SJSA1 (cell line): Measurements from ENCODE around the gene CCDC80. TPM values are rescaled to one million over a fixed set of nuclear protein-coding genes. Genes with fewer than 3 reads are reported as not detected.
"Not testable (repeated sequence)": the region's sequence is repeated elsewhere in the genome, so short reads cannot be mapped to it uniquely, and the experiment has no call there.

Experiments
- DNase-seq, 2 experiments: peaks; one replicate each; pipeline ENCODE4 v3.0.0-alpha.2; 2015 to 2020; ENCODE audit warnings: low spot score in 2 of 2, low read depth in 1 of 2
- H3K27ac ChIP-seq: fragments of 250-450 bp; sonication (Bioruptor Pico); 2 replicates; pipeline ENCODE4 v1.5.1; 2020; ENCODE audit warnings: mild to moderate bottlenecking, moderate library complexity
- H3K27me3 ChIP-seq: fragments of 250-450 bp; sonication (Bioruptor Pico); replicated peaks from 2 replicates; pipeline ENCODE4 v1.5.1; 2020; ENCODE audit warnings: mild to moderate bottlenecking, moderate library complexity
- H3K36me3 ChIP-seq: fragments of 250-450 bp; sonication (Bioruptor Pico); 2 replicates; pipeline ENCODE4 v1.5.1; 2020; ENCODE audit warnings: mild to moderate bottlenecking
- H3K4me1 ChIP-seq: fragments of 250-450 bp; sonication (Bioruptor Pico); replicated peaks from 2 replicates; pipeline ENCODE4 v1.6.1; 2021; ENCODE audit warnings: mild to moderate bottlenecking
- H3K4me3 ChIP-seq: fragments of 250-450 bp; sonication (Bioruptor Pico); 2 replicates; pipeline ENCODE4 v1.5.1; 2020; ENCODE audit warnings: mild to moderate bottlenecking
- H3K9me3 ChIP-seq: fragments of 250-450 bp; sonication (Bioruptor Pico); replicated peaks from 2 replicates; pipeline ENCODE4 v1.5.1; 2020; ENCODE audit warnings: mild to moderate bottlenecking
- total RNA-seq: library from RNA; depleted of rRNA; stranded (reverse); fragments of >200 nt; shearing (Covaris generic); gene quantifications from 2 replicates; pipeline ENCODE4 v1.2.3, GENCODE V29; 2014

The CCDC80 gene
- total RNA-seq, 1 experiment from 2014 or later = 74.8 TPM

DNA sequence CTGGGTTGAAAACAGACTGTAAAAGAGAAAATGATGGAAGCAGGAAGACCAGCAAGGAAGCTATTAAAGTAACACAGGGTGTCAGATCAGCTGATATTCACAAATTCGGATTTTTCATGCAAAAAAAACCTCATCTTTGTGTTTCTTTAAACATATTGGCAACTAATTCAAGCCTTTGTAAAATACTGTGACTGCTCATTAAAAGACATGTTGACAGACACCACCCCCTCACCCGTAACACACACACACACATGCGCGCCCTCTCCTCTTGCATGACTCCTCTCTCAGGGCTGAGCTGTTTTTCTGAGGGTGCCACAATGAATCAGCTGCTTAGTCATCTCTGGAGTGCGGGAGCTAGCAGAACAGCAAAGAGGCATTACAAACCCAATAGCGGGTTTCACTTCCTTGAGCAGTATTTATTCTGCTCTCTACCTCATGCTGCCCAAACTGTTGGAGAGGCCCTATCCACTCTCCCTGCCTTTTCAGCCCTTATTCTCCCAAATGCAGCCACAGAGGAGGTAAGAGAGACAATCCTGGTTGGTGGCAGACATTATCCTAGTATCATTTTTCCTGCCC is 35.8 kb upstream of the CCDC80 start:
- Histone ChIP-seq H3K36me3 (no peaks in the 10 kb centered on the region), H3K27ac (peak overlapping the region; percentile 62), H3K4me3 (no peak overlapping the region), H3K27me3 (no peaks in the 10 kb centered on the region), H3K4me1 (peaks cover 54% of the 10 kb centered on the region), H3K9me3 (no peaks in the 10 kb centered on the region)
- DNase-seq = peak; percentile 89

DNA sequence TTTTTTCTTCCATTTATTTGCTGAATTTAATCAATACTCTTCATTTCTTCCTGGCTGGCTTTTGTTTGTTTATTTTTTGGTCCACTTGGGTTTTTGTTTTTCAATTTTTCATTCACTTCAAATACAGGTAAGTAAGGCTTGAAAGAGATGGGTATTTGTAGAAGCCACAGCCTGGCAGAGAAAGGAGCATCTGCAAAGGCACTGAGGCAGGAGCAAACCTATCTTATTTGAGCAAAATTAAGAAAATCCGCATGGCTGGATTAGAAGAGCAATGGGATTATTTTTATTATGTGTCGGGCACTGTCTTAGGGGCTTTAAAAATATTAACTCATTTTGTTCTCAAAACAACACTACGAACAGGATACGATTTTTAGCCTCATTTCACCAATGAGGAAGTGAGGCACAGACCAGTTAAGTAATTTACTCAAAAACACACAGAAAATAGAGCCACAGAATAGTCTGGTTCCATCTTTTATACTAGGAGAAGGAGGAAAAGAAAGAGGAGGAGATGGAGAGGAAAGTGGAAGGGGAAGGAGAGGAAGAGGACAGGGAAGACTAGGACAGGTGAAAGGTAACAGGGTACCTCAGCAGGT is 35.1 kb upstream of the CCDC80 start:
- H3K36me3 ChIP-seq = no peaks in the 10 kb centered on the region
- peak overlapping the region; percentile 62 for H3K27ac ChIP-seq
- peaks cover 54% of the 10 kb centered on the region for H3K4me1 ChIP-seq
- no peaks in the 10 kb centered on the region for H3K9me3 ChIP-seq
- H3K4me3 ChIP-seq = no peak overlapping the region
- no peak for DNase-seq
- H3K27me3 ChIP-seq = no peaks in the 10 kb centered on the region

DNA sequence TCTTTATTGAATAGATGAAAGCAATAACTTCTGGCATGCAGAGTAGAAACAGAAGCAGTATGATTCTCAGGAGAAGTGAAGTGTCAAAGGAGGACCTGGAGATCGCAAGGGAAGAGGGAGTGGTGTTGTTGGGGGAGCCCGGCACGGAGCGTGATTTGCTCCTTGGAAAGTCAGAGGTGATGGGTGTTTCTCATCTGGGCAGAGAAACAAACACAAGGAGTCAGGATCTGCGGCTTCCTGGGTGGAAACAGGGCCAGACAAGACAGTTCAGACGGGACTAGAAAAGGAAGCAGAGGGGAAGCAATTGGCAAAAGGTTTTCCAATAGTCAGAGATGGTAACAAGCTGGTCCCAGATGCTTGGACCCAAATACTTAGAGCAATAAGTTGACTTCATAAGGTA is 34.4 kb upstream of the CCDC80 start:
- no peak overlapping the region for H3K27ac ChIP-seq
- no peaks in the 10 kb centered on the region for H3K27me3 ChIP-seq
- H3K4me1 ChIP-seq = peaks cover 60% of the 10 kb centered on the region
- no peaks in the 10 kb centered on the region for H3K36me3 ChIP-seq
- DNase-seq = no peak
- H3K4me3 ChIP-seq = no peak overlapping the region
- H3K9me3 ChIP-seq = no peaks in the 10 kb centered on the region

DNA sequence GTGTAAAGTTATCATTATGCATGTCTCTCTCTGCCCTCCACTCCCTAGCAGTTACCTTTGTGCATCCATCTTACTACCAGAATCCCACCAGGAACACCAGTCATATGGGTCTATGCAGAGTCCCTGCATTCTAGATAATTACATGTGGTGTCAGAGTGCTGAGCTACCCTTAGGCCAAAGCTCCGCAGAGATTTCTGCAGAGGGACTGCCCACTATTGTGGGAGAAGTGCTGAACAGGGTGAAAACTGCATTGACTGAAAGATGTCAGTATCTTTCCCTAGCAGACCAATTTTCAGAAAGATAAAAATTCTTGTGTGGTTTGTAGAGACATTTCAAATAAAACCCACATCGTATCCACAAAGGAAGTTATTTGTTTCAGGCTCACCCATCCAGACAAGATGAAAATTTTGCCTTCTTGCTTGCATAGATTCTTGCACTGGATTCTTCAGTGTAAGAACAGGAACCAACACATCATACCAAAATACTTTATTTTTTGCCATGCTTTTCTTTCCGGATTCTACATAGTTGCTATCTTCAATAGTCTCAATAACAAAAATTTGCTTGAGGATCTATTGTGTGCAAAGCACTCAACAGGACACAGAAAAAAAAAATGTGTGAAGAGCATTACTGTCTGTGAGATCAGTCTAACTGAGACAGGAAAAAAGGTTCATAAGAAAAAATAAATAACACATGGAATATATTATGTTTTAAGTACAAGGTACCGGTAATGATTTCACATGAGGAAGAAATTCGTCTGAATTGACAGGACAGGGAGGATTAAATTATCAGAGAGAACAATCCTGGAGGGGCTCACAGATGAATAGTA is 32.0 kb upstream of the CCDC80 start:
- H3K36me3 ChIP-seq = no peaks in the 10 kb centered on the region
- no peaks in the 10 kb centered on the region for H3K27me3 ChIP-seq
- no peaks in the 10 kb centered on the region for H3K9me3 ChIP-seq
- no peak overlapping the region for H3K4me3 ChIP-seq
- peaks cover 66% of the 10 kb centered on the region for H3K4me1 ChIP-seq
- DNase-seq = peak in 1 of 2 experiments; percentile 33
- H3K27ac ChIP-seq = peak overlapping the region; percentile 92

DNA sequence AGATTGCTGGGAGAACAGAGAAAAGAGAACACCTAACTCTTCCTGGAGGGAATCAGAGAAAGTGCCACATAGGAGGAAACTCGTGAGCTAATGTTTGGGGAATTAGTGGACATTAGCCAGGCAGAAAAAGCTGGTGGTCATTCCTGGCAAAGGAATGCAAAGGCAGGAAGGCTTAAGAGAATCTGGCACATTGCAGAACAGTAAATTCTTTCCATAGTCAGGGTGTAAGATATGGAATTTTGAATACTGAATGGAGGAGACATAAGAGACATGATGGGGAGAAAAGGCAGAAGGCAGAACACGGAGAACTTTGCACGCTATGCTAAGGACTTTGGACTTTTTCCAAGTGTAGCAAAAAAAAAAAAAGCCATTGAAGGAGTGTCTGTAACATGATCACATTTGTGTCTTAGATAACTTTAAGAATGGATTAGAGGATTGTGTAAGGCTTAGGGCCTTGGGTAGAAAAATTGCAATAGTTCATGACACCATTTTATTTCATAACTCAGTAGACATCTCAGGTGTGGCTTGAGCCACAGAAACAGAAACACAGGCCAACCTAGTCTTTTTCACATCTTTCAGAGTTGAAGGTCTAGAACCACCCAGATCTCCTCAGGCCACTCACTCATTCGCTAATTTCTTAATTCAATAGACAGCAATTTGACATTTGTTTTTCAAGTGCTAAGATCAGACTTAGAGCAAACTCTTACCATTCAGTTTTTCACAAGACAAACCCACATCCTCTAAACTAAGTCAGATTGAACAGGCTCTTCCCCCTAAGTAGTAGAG is 31.2 kb upstream of the CCDC80 start:
- DNase-seq = peak; percentile 65 to 88

DNA sequence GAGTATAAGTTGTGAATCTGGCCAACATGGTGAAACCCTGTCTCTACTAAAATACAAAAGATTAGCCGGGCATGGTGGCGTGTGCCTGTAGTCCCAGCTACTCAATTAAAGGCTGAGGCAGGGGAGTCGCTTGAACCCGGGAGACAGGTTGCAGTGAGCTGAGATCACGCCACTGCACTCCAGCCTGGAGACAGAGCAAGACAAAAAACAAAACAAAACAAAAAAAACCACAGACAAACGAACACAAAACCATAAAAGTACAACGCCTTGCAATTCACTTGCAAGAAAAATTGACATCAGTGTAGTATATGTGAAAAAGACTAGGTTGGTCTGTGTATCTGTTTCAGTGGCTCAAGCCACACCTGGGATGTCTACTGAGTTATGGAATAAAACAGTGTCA is 29.9 kb upstream of the CCDC80 start:
- Histone ChIP-seq H3K27ac (peak overlapping the region; percentile 92), H3K4me1 (peaks cover 45% of the 10 kb centered on the region), H3K4me3 (no peak overlapping the region), H3K27me3 (no peaks in the 10 kb centered on the region), H3K36me3 (no peaks in the 10 kb centered on the region), H3K9me3 (no peaks in the 10 kb centered on the region)
- DNase-seq = no peak

More for the DNA sequence above, 31.2 kb upstream of the CCDC80 start:
- Histone ChIP-seq H3K27ac (peak overlapping the region; percentile 92), H3K4me3 (no peak overlapping the region), H3K4me1 (peaks cover 58% of the 10 kb centered on the region), H3K36me3 (no peaks in the 10 kb centered on the region), H3K27me3 (no peaks in the 10 kb centered on the region), H3K9me3 (no peaks in the 10 kb centered on the region)

DNA sequence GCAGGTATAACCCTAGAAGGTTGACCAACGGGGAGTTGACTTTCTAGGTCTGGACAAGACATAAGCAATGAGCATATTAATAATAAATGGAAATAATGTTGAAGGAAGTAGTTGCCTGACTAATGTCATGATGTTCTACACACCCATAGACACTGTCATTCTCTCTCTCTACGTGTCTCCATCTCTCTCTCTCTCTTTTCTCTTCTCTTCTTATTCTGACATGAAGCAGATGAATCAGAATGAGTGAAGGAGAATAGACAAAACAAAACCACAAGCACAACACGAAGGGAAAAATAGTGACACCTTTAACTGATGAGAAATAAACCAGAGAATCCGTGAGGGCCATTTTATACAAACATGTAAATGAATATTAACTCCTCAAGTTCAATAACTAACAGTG is 26.7 kb upstream of the CCDC80 start:
- peaks cover 29% of the 10 kb centered on the region for H3K4me1 ChIP-seq
- H3K4me3 ChIP-seq = no peak overlapping the region
- H3K27ac ChIP-seq = no peak overlapping the region
- DNase-seq = no peak
- H3K27me3 ChIP-seq = no peaks in the 10 kb centered on the region
- H3K36me3 ChIP-seq = no peaks in the 10 kb centered on the region
- H3K9me3 ChIP-seq = no peaks in the 10 kb centered on the region

DNA sequence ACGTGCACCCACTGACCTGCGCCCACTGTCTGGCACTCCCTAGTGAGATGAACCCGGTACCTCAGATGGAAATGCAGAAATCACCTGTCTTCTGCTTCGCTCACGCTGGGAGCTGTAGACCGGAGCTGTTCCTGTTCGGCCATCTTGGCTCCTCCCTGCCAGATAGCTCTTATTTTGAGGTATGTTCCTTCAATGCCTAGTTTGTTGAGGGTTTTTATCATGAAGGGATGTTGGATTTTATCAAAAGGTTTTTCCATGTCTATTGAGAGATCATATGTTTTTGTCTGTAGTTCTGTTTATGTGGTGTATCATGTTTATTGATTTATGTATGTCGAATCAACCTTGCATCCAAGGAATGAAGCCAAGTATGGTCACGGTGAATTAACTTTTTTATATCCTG is 24.1 kb upstream of the CCDC80 start:
- H3K9me3 ChIP-seq = not testable (repeated sequence)

DNA sequence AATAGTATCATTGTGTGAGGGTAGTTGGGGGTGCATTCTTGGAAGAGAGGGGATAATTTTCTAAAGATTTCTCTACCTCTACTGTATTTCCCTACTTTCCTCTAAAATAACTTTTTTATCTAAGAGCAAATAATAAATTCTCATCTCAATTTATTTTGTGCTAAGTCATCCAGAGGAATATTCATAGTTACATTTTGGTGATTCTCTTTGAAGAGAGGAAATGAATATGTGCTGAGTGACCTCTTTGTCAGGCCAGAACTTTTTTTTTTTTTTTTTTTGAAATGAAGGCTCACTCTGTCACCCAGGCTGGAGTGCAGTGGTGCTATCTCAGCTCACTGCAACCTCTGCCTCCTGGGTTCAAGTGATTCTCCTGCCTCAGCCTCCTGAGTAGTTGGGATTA is 15.1 kb upstream of the CCDC80 start:
- Histone ChIP-seq H3K36me3 (no peaks in the 10 kb centered on the region), H3K27me3 (no peaks in the 10 kb centered on the region), H3K9me3 (no peaks in the 10 kb centered on the region), H3K27ac (peak overlapping the region; percentile 100), H3K4me3 (no peak overlapping the region), H3K4me1 (peaks cover 50% of the 10 kb centered on the region)
- no peak for DNase-seq

More for the DNA sequence above, 24.1 kb upstream of the CCDC80 start:
- not testable (repeated sequence) for H3K4me3 ChIP-seq, H3K36me3 ChIP-seq, H3K27me3 ChIP-seq, H3K27ac ChIP-seq, H3K4me1 ChIP-seq, DNase-seq

DNA sequence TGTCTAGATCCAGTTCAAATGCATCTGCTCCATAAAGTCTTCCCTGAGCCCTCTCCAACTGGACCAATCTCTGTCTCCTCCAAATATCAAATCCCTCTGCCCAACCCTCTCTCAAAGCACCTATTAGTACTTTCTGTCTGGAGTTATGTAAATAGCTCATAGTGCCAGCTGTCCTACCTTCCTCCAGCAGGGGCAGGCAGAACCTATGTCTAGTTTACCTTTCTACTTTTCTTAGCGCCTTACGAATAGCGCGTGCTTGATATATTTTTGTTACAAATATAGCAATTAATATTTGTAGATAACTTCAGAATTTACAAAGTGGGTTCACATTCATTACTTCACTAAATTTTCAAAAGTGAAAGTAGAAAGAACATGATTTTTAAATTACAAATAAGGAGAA is 14.0 kb upstream of the CCDC80 start:
- Histone ChIP-seq H3K9me3 (no peaks in the 10 kb centered on the region), H3K36me3 (no peaks in the 10 kb centered on the region), H3K27ac (peak overlapping the region; percentile 100), H3K4me3 (no peak overlapping the region), H3K4me1 (peaks cover 52% of the 10 kb centered on the region), H3K27me3 (no peaks in the 10 kb centered on the region)
- DNase-seq = no peak

DNA sequence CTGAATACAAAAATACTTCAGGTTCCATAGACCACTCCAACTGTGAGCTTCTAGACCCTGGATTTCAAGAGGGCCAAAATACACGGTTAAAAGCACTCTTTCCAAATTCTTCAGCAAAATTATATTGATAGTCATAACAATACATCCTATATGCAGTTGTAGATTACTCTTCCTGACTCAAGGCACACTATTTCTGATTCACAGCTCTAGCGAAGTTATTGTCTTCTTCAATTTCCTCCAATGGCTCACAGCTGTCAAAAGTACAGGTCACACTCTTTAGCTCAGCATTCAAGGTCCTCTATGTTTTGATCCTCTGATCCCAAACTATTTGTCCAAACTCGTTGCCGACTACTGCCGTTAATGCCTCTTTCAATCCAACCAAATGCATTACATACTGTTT is 13.5 kb upstream of the CCDC80 start:
- Histone ChIP-seq H3K4me1 (peaks cover 57% of the 10 kb centered on the region), H3K4me3 (no peak overlapping the region), H3K27ac (peak overlapping the region; percentile 100), H3K27me3 (no peaks in the 10 kb centered on the region), H3K36me3 (no peaks in the 10 kb centered on the region), H3K9me3 (no peaks in the 10 kb centered on the region)
- no peak for DNase-seq

DNA sequence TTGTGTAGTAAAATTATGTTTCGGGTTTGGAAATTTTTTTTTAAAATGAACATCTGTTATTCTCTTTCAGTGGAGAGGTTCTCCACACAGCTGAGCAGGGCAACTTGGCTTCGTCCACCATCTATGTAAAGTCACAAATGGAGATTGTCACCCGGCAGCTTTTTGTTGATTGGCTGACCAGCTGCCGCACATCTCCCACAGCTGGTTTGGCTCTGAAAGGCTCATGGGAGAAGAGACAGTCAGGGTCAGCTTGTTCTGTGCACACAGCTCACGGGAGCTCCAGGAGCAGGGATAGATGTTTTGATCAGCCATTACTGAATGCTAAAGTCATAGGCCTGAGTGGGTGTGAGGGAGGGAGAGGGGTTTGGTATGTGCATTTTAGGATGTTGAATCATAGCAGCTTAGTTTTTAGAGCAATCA is 12.9 kb upstream of the CCDC80 start:
- Histone ChIP-seq H3K4me1 (peaks cover 63% of the 10 kb centered on the region), H3K4me3 (no peak overlapping the region)
- DNase-seq = peak; percentile 76 to 89

DNA sequence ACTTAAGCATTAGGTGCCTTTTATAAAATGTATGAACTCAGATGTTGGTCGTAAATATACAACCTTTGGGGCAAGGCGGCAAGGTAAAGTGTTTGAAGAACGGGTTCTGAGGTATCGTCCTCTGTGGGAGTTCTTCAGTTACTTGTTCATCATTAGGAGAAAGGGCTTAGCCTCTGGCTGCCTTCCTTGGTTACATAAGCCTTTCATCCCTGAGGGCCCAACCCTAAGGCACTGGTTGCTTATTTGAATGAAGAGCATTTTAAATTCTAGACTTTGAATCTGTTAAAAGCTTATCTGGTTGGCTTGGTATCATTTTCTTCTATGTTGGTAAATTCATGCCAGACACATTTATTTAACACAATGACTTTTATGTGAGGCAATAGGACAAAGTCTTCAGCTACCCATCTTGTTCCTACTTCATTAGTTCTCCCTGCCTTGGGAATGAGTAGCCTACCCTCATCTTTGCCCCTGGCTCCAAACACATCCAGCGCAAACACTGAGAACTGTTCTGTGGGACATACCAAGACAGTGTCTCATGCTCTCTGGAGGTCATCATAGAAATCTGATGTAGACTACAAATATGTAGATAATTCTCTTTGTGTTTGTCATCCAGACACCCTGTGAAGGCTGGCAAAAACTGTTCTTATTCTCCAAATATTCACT is 12.4 kb upstream of the CCDC80 start:
- DNase-seq = peak in 1 of 2 experiments; percentile 85
- peak overlapping the region; percentile 100 for H3K27ac ChIP-seq
- no peaks in the 10 kb centered on the region for H3K9me3 ChIP-seq
- H3K36me3 ChIP-seq = no peaks in the 10 kb centered on the region
- no peak overlapping the region for H3K4me3 ChIP-seq
- H3K4me1 ChIP-seq = peaks cover 68% of the 10 kb centered on the region
- no peaks in the 10 kb centered on the region for H3K27me3 ChIP-seq

More for the DNA sequence above, 12.9 kb upstream of the CCDC80 start:
- no peaks in the 10 kb centered on the region for H3K27me3 ChIP-seq
- peak overlapping the region; percentile 100 for H3K27ac ChIP-seq
- H3K36me3 ChIP-seq = no peaks in the 10 kb centered on the region
- H3K9me3 ChIP-seq = no peaks in the 10 kb centered on the region
